Transverse colon (tissue), 4 donors: ENCODE measurements around the gene MFAP1.

Experiments
- POLR2A ChIP-seq: fragments of 450-650 bp; IDR thresholded peaks from one replicate; pipeline ENCODE4 v1.6.1; 2016; ENCODE audit warnings: antibody characterized with exemption, mild to moderate bottlenecking, moderate library complexity
- POLR2AphosphoS5 ChIP-seq, 3 donors: sonication (generic); formaldehyde crosslinking; IDR thresholded peaks; one replicate each; pipeline ENCODE4 v1.6.1; 2016; ENCODE audit warnings: antibody characterized with exemption in 3 of 3
- TF ChIP-seq, protein P1 (sequence below), 5 experiments: fragments of 200-600 bp in 3 of 5; fragments of 450-650 bp in 2 of 5; sonication (generic) in 3 of 5; IDR thresholded peaks; 1 replicate in 2 of 5; 2 replicates in 3 of 5; pipeline ENCODE4 v1.5.1; 2016 to 2017; ENCODE audit warnings: antibody characterized with exemption in 5 of 5, inconsistent platforms in 3 of 5, mild to moderate bottlenecking in 2 of 5, moderate library complexity in 1 of 5

DNA sequence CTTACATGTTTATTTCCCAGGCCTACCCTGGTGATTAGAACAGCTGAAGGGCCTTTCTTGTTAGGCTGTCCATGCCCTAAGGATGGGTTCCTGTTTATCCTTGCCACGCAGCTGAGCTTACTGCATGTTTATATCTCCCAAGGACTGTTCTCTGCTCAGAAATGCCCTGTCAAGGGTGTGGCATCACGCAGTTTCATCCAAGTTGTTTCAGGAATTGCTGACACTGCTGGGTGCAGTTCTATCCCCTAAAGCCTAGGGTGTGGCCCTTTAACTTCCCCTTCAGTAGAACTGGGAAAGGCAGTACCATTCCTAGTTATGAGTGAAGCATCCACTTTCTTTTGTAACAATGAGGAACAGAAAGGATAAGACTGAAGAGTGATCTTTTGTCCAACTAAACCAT lies 52.7 kb downstream of the MFAP1 start:
- TF ChIP-seq POLR2AphosphoS5 (IDR thresholded peaks at IDR 0.05): no peak
- TF ChIP-seq, protein P1, sequence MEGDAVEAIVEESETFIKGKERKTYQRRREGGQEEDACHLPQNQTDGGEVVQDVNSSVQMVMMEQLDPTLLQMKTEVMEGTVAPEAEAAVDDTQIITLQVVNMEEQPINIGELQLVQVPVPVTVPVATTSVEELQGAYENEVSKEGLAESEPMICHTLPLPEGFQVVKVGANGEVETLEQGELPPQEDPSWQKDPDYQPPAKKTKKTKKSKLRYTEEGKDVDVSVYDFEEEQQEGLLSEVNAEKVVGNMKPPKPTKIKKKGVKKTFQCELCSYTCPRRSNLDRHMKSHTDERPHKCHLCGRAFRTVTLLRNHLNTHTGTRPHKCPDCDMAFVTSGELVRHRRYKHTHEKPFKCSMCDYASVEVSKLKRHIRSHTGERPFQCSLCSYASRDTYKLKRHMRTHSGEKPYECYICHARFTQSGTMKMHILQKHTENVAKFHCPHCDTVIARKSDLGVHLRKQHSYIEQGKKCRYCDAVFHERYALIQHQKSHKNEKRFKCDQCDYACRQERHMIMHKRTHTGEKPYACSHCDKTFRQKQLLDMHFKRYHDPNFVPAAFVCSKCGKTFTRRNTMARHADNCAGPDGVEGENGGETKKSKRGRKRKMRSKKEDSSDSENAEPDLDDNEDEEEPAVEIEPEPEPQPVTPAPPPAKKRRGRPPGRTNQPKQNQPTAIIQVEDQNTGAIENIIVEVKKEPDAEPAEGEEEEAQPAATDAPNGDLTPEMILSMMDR (IDR thresholded peaks at IDR 0.05): no peak
- TF ChIP-seq POLR2A: no peak
